MCF 10A (cell line): ENCODE results near the gene MAST2. TPM values are rescaled to one million over a fixed set of nuclear protein-coding genes. Genes with fewer than 3 reads are reported as not detected.

Source experiments
- BruUV-seq: library from RNA; stranded (reverse); fragments of 400-500 nt; replicated peaks from 2 replicates; lab custom pipeline; 2021; lab: Mats Ljungman, UMichigan
- CTCF ChIA-PET: fragments of 300-600 bp; sonication (Branson Sonifier 250); formaldehyde crosslinking; extraction: SDS; loops from one replicate; lab custom pipeline; 2021; ENCODE audit warnings: antibody characterized with exemption, inconsistent platforms; lab: Yijun Ruan, JAX
- POLR2A ChIA-PET: fragments of 300-600, 350-650 bp; sonication (Branson Sonifier 250); formaldehyde crosslinking; extraction: SDS; loops from one replicate; lab custom pipeline; 2020; ENCODE audit warnings: antibody characterized with exemption, inconsistent platforms; lab: Yijun Ruan, JAX
- DNase-seq: peaks from one replicate; pipeline ENCODE4 v3.0.0-alpha.2; 2018; ENCODE audit not compliant: unreplicated experiment
- H3K27ac Mint-ChIP-seq: one replicate; pipeline ENCODE4 v1.8.0; 2022; ENCODE audit warnings: mild to moderate bottlenecking, low read depth, mixed read lengths; ENCODE audit not compliant: unreplicated experiment
- H3K27me3 Mint-ChIP-seq: one replicate; pipeline ENCODE4 v1.8.0; 2022; ENCODE audit warnings: mixed read lengths; ENCODE audit not compliant: insufficient read depth, unreplicated experiment
- H3K36me3 Mint-ChIP-seq: one replicate; pipeline ENCODE4 v1.8.0; 2022; ENCODE audit warnings: mild to moderate bottlenecking, moderate library complexity, mixed read lengths; ENCODE audit not compliant: insufficient read depth, unreplicated experiment
- H3K4me1 Mint-ChIP-seq: one replicate; pipeline ENCODE4 v1.8.0; 2022; ENCODE audit warnings: mixed read lengths; ENCODE audit not compliant: insufficient read depth, unreplicated experiment
- H3K4me3 Mint-ChIP-seq: one replicate; pipeline ENCODE4 v1.8.0; 2022; ENCODE audit warnings: mild to moderate bottlenecking, moderate library complexity, mixed read lengths; ENCODE audit not compliant: unreplicated experiment
- H3K9me3 Mint-ChIP-seq: one replicate; pipeline ENCODE4 v1.8.0; 2022; ENCODE audit warnings: mixed read lengths; ENCODE audit not compliant: unreplicated experiment
- intact Hi-C: fragments of 100-400 bp; cut with micrococcal nuclease; formaldehyde crosslinking; loops from 2 replicates; pipeline ENCODE4 v1.14.1; 2022
- total RNA-seq: library from RNA; stranded (reverse); gene quantifications from 2 replicates; pipeline ENCODE4 v1.2.3, GENCODE V29; 2022
- TF ChIP-seq, protein P1 (sequence below): fragments of 200-600 bp; IDR thresholded peaks from one replicate; pipeline ENCODE4 v1.8.0; 2022; ENCODE audit warnings: antibody characterized with exemption, mild to moderate bottlenecking; ENCODE audit not compliant: unreplicated experiment

Gene MAST2
- total RNA-seq, 1 experiment from 2014 or later, result 33.3 TPM

GRCh38 chr1:46076343-46076742, 272.9 kb downstream of the MAST2 start:
- TF ChIP-seq, protein P1, sequence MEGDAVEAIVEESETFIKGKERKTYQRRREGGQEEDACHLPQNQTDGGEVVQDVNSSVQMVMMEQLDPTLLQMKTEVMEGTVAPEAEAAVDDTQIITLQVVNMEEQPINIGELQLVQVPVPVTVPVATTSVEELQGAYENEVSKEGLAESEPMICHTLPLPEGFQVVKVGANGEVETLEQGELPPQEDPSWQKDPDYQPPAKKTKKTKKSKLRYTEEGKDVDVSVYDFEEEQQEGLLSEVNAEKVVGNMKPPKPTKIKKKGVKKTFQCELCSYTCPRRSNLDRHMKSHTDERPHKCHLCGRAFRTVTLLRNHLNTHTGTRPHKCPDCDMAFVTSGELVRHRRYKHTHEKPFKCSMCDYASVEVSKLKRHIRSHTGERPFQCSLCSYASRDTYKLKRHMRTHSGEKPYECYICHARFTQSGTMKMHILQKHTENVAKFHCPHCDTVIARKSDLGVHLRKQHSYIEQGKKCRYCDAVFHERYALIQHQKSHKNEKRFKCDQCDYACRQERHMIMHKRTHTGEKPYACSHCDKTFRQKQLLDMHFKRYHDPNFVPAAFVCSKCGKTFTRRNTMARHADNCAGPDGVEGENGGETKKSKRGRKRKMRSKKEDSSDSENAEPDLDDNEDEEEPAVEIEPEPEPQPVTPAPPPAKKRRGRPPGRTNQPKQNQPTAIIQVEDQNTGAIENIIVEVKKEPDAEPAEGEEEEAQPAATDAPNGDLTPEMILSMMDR, result no peak
- Mint-ChIP-seq H3K27me3 (no peaks in the 10 kb centered on the region), H3K9me3 (no peaks in the 10 kb centered on the region), H3K4me1 (peaks cover 21% of the 10 kb centered on the region), H3K4me3 (no peak overlapping the region), H3K27ac (no peak overlapping the region), H3K36me3 (no peaks in the 10 kb centered on the region)
- no TSS peak for BruUV-seq
- DNase-seq, result no peak
- CTCF ChIA-PET, result interaction anchor here (1.1 kb wide), 1 partner anchor 104 kb away, joined by 5 read pairs; no protein-coding TSS in a partner anchor
- intact Hi-C loops, result no loop called here
- POLR2A ChIA-PET, result interaction anchor here (1.0 to 1.5 kb wide), 3 partner anchors 11 to 59 kb away, joined by 3 to 5 read pairs (median 3); no protein-coding TSS in a partner anchor

DNA sequence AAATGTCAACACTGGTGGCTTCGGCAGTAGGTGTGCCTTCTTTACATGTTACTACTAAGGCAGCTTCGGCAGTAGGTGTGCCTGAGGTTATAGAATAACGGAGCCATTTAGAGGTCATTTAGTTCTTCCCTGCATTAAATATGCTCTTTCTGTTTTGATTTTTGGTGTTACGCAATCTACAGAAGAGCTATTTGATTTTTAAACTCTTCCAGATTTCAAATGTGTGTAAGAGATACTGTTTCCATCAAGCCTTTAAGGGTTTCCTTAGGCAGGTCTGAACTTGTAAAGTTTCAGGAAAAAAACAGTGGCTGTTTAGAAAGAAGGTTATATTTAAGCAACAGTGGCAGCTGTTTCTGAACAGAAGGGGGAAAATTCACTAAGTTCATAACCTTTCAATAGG, 274.2 kb downstream of the MAST2 start:
- H3K27me3 Mint-ChIP-seq, result no peaks in the 10 kb centered on the region
- no peaks in the 10 kb centered on the region for H3K36me3 Mint-ChIP-seq
- TF ChIP-seq, protein P1, result no peak
- CTCF ChIA-PET, result no interaction called here
- BruUV-seq, result no TSS peak
- intact Hi-C loops, result no loop called here
- DNase-seq, result peak; percentile 64
- peak overlapping the region; percentile 49 for H3K4me3 Mint-ChIP-seq
- no peaks in the 10 kb centered on the region for H3K9me3 Mint-ChIP-seq
- peaks cover 12% of the 10 kb centered on the region for H3K4me1 Mint-ChIP-seq
- POLR2A ChIA-PET, result interaction anchor here (0.8 to 2.3 kb wide), 10 partner anchors 11 to 141 kb away, joined by 3 to 18 read pairs (median 5); partner anchors contain the start of genes PIK3R3 and TSPAN1
- H3K27ac Mint-ChIP-seq, result peak overlapping the region; percentile 81

DNA sequence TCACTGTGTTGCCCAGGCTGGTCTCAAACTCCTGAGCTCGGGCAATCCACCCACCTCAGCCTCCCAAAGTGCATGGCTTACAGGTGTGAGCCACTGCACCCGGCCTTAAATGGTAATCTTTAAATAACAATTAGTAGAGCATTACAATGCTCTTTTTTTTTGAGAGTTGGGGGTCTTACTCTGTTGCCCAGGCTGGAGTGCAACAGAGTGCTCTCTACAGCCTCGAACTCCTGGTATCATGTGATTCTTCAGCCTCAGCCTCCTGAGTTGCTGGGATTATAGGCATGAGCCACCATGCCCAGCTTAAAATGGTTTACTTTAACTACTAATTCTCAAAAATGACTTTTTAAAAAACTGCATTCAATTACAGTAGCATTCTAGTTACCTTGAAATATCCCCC, 276.8 kb downstream of the MAST2 start:
- DNase-seq, result no peak
- Mint-ChIP-seq H3K36me3 (no peaks in the 10 kb centered on the region), H3K4me3 (no peak overlapping the region), H3K9me3 (no peaks in the 10 kb centered on the region), H3K27ac (no peak overlapping the region), H3K4me1 (peaks cover 28% of the 10 kb centered on the region), H3K27me3 (no peaks in the 10 kb centered on the region)
- intact Hi-C loops, result no loop called here
- TF ChIP-seq, protein P1, result no peak
- POLR2A ChIA-PET, result no interaction called here
- CTCF ChIA-PET, result interaction anchor here (0.7 kb wide), 1 partner anchor 44 kb away, joined by 3 read pairs; no protein-coding TSS in a partner anchor
- no TSS peak for BruUV-seq

DNA sequence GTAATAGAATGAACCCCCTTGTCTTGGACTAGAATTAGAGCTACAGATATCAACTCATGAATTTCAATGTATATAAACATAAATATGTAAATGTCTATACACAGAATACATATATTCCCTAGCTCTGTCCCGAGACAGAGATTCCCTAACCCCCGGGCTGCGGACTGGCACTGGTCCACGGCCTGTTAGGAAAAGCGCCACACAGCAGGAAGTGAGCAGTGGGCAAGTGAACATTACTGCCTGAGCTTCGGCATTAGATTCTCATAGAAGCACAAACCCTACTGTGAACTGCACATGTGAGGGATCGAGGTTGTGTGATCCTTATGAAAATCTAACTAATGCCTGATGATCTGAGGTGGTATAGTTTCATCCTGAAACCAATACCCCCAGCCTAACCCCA, 277.8 kb downstream of the MAST2 start:
- no peaks in the 10 kb centered on the region for H3K9me3 Mint-ChIP-seq
- no TSS peak for BruUV-seq
- DNase-seq, result no peak
- no peaks in the 10 kb centered on the region for H3K27me3 Mint-ChIP-seq
- CTCF ChIA-PET, result no interaction called here
- H3K4me1 Mint-ChIP-seq, result peaks cover 31% of the 10 kb centered on the region
- H3K4me3 Mint-ChIP-seq, result no peak overlapping the region
- TF ChIP-seq, protein P1, result no peak
- POLR2A ChIA-PET, result no interaction called here
- H3K27ac Mint-ChIP-seq, result no peak overlapping the region
- H3K36me3 Mint-ChIP-seq, result no peaks in the 10 kb centered on the region
- intact Hi-C loops, result no loop called here
